Mucosa of rectum (tissue), 2 donors: ENCODE results near the gene LCN10.

Experiments used
- H3K27ac ChIP-seq, 2 donors: one replicate each; pipeline ENCODE4 v1.7.0; 2013; ENCODE audit warnings: inconsistent platforms in 2 of 2, low read depth in 2 of 2, low read length in 2 of 2
- H3K27me3 ChIP-seq, 2 donors: one replicate each; pipeline ENCODE4 v1.7.0; 2013; ENCODE audit warnings: low read length in 2 of 2; ENCODE audit not compliant: control insufficient read depth in 2 of 2, insufficient read depth in 2 of 2
- H3K36me3 ChIP-seq, 2 donors: one replicate each; pipeline ENCODE4 v1.7.0; 2013; ENCODE audit warnings: low read length in 2 of 2; ENCODE audit not compliant: control insufficient read depth in 2 of 2, insufficient read depth in 2 of 2
- H3K4me1 ChIP-seq, 2 donors: one replicate each; pipeline ENCODE4 v1.7.0; 2013; ENCODE audit warnings: low read length in 2 of 2, mild to moderate bottlenecking in 1 of 2; ENCODE audit not compliant: control insufficient read depth in 2 of 2, insufficient read depth in 2 of 2
- H3K4me3 ChIP-seq, 2 donors: one replicate each; pipeline ENCODE4 v1.7.0; 2013; ENCODE audit warnings: low read length in 2 of 2
- H3K9ac ChIP-seq, 2 donors: one replicate each; pipeline ENCODE4 v1.7.0; 2013; ENCODE audit warnings: low read length in 2 of 2, low read depth in 1 of 2, mild to moderate bottlenecking in 1 of 2
- H3K9me3 ChIP-seq, 2 donors: one replicate each; pipeline ENCODE4 v1.7.0; 2013; ENCODE audit warnings: low read length in 2 of 2; ENCODE audit not compliant: control insufficient read depth in 2 of 2
- donor health status: healthy.
- donor health status: Normal muscosa, but diverticular disease.

LCN10 gene

GRCh38 chr9:136747161-136748060 lies 4.7 kb upstream of the LCN10 start:
- Histone ChIP-seq H3K4me1 (no peaks in the 10 kb centered on the region), H3K4me3 (no peak overlapping the region), H3K27me3 (peaks cover 5 to 9% of the 10 kb centered on the region in 2 donors), H3K27ac (no peak overlapping the region), H3K9ac (no peak overlapping the region), H3K36me3 (no peaks in the 10 kb centered on the region), H3K9me3 (peaks cover 0 to 2% of the 10 kb centered on the region in 2 donors)

- Histone ChIP-seq H3K36me3 (no peaks in the 10 kb centered on the region), H3K9ac (no peak overlapping the region), H3K27me3 (peaks cover 11 to 17% of the 10 kb centered on the region in 2 donors), H3K4me1 (no peaks in the 10 kb centered on the region), H3K4me3 (no peak overlapping the region), H3K9me3 (no peaks in the 10 kb centered on the region), H3K27ac (no peak overlapping the region)
These were observed 3.9 kb upstream of the LCN10 start for GRCh38 chr9:136746621-136747020.

- Histone ChIP-seq H3K4me1 (no peaks in the 10 kb centered on the region), H3K9ac (no peak overlapping the region), H3K4me3 (no peak overlapping the region), H3K27ac (no peak overlapping the region), H3K27me3 (peaks cover 14 to 22% of the 10 kb centered on the region in 2 donors), H3K9me3 (no peaks in the 10 kb centered on the region), H3K36me3 (no peaks in the 10 kb centered on the region)
These were observed 3.4 kb upstream of the LCN10 start for GRCh38 chr9:136746155-136746490.

- H3K27me3 ChIP-seq: peaks cover 18 to 27% of the 10 kb centered on the region in 2 donors
- no peaks in the 10 kb centered on the region for H3K36me3 ChIP-seq
- H3K4me1 ChIP-seq: no peaks in the 10 kb centered on the region
- no peak overlapping the region for H3K27ac ChIP-seq
- no peak overlapping the region for H3K9ac ChIP-seq
- H3K9me3 ChIP-seq: no peaks in the 10 kb centered on the region
- H3K4me3 ChIP-seq: no peak overlapping the region
These were observed 2.8 kb upstream of the LCN10 start for GRCh38 chr9:136745389-136746154.

- no peak overlapping the region for H3K27ac ChIP-seq
- H3K4me1 ChIP-seq: no peaks in the 10 kb centered on the region
- no peaks in the 10 kb centered on the region for H3K36me3 ChIP-seq
- no peaks in the 10 kb centered on the region for H3K9me3 ChIP-seq
- H3K9ac ChIP-seq: no peak overlapping the region
- H3K27me3 ChIP-seq: peaks cover 18 to 32% of the 10 kb centered on the region in 2 donors
- H3K4me3 ChIP-seq: no peak overlapping the region
These were observed 2.0 kb upstream of the LCN10 start for GRCh38 chr9:136744773-136745172.

GRCh38 chr9:136743639-136744211 lies 985 bp upstream of the LCN10 start:
- no peak overlapping the region for H3K27ac ChIP-seq
- peaks cover 18 to 36% of the 10 kb centered on the region in 2 donors for H3K27me3 ChIP-seq
- H3K4me3 ChIP-seq: no peak overlapping the region

GRCh38 chr9:136741883-136742571 lies 713 bp downstream of the LCN10 start:
- no peaks in the 10 kb centered on the region for H3K9me3 ChIP-seq
- H3K36me3 ChIP-seq: no peaks in the 10 kb centered on the region
- no peak overlapping the region for H3K27ac ChIP-seq
- H3K4me1 ChIP-seq: no peaks in the 10 kb centered on the region
- H3K27me3 ChIP-seq: peaks cover 18 to 36% of the 10 kb centered on the region in 2 donors
- H3K9ac ChIP-seq: no peak overlapping the region
- H3K4me3 ChIP-seq: peak overlapping the region in 1 of 2 donors; percentile 13

More at GRCh38 chr9:136743639-136744211, 985 bp upstream of the LCN10 start:
- no peaks in the 10 kb centered on the region for H3K4me1 ChIP-seq
- no peak overlapping the region for H3K9ac ChIP-seq
- H3K36me3 ChIP-seq: no peaks in the 10 kb centered on the region
- H3K9me3 ChIP-seq: no peaks in the 10 kb centered on the region

GRCh38 chr9:136740971-136741882 lies 1.5 kb downstream of the LCN10 start:
- Histone ChIP-seq H3K27ac (no peak overlapping the region), H3K9me3 (no peaks in the 10 kb centered on the region), H3K27me3 (peaks cover 18 to 36% of the 10 kb centered on the region in 2 donors), H3K4me3 (peak overlapping the region in 1 of 2 donors; percentile 13), H3K4me1 (no peaks in the 10 kb centered on the region), H3K36me3 (no peaks in the 10 kb centered on the region), H3K9ac (no peak overlapping the region)

- no peaks in the 10 kb centered on the region for H3K9me3 ChIP-seq
- no peaks in the 10 kb centered on the region for H3K36me3 ChIP-seq
- no peak overlapping the region for H3K4me3 ChIP-seq
- H3K27me3 ChIP-seq: peaks cover 18 to 36% of the 10 kb centered on the region in 2 donors
- H3K4me1 ChIP-seq: no peaks in the 10 kb centered on the region
- no peak overlapping the region for H3K9ac ChIP-seq
- H3K27ac ChIP-seq: no peak overlapping the region
These were observed 2.2 kb downstream of the LCN10 start for GRCh38 chr9:136740491-136740890.
